Activated naive CD8-positive, alpha-beta T cell treated with anti-CD3 and anti-CD28 coated beads, Interleukin-2, amount 10 ng/mL, durations not matched to agents 7 days and 5 days (primary cell): Measurements from ENCODE around the gene LCE1A. TPM values are rescaled to one million over a fixed set of nuclear protein-coding genes. Genes with fewer than 3 reads are reported as not detected.

Experiments
- ATAC-seq: fragments of 150-1000 bp; cut with Tn5 transposase; one replicate; pipeline ENCODE4 v1.10.0; 2021; ENCODE audit warnings: low read depth, moderate library complexity
- POLR2A ChIA-PET: fragments of 350-600 bp; sonication (Branson Sonifier 250); formaldehyde crosslinking; loops from one replicate; lab custom pipeline; 2021; ENCODE audit warnings: antibody characterized with exemption; lab: Charles Lee
- DNase-seq: peaks from one replicate; pipeline ENCODE4 v3.0.0; 2021
- H3K27ac Mint-ChIP-seq: one replicate; pipeline ENCODE4 v1.8.0; 2022; ENCODE audit warnings: mild to moderate bottlenecking, mixed read lengths
- H3K27me3 Mint-ChIP-seq: one replicate; pipeline ENCODE4 v1.8.0; 2022; ENCODE audit warnings: mild to moderate bottlenecking, moderate library complexity, mixed read lengths
- H3K36me3 Mint-ChIP-seq: one replicate; pipeline ENCODE4 v1.8.0; 2021; ENCODE audit warnings: mild to moderate bottlenecking, mixed read lengths
- H3K4me1 Mint-ChIP-seq: one replicate; pipeline ENCODE4 v1.8.0; 2021; ENCODE audit warnings: mixed read lengths
- H3K4me3 Mint-ChIP-seq: one replicate; pipeline ENCODE4 v1.8.0; 2022; ENCODE audit warnings: mild to moderate bottlenecking, moderate library complexity, mixed read lengths
- H3K9me3 Mint-ChIP-seq: one replicate; pipeline ENCODE4 v1.8.0; 2021; ENCODE audit warnings: mixed read lengths
- total RNA-seq, 2 experiments: library from RNA; stranded (reverse); gene quantifications; one replicate each; pipeline ENCODE4 v1.2.3, GENCODE V29; 2021

Gene LCE1A
- total RNA-seq, 2 experiments from 2014 or later, result not detected

DNA sequence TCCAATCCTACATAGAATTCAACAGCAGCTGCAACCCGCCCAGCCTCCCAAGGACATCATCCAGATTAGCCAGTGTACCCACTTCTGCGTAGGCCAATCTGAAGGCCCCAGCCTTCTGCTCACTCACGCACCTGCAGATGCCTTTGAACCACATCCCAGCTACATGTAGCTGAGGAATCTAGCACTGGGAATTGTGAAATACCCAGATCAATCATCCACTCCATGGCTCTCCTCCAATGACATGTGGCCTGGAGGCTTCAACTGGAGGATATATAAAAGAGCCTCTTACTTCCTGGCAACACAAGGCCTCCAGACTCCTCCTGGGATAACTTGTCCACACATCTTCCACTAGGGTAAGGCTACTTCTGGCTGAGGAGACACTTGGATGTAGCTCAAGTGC lies 15.3 kb downstream of the LCE1A start, which contains the start of gene LCE6A:
Gene LCE6A, plus strand, starts transcription at position 301 of the 400 bp plus-strand sequence. CDS start 665 bp downstream, outside the sequence.
- Mint-ChIP-seq H3K9me3 (no peaks in the 10 kb centered on the region), H3K27ac (no peak within 1 kb of the TSS), H3K4me1 (no peaks in the 10 kb centered on the region), H3K36me3 (no peaks in the 10 kb centered on the region), H3K4me3 (no peak within 1 kb of the TSS), H3K27me3 (peaks cover 3% of the 10 kb centered on the region)
- POLR2A ChIA-PET, result no interaction called here
- ATAC-seq (no peak), DNase-seq (no peak)

- Mint-ChIP-seq H3K4me3 (no peak overlapping the region), H3K4me1 (no peaks in the 10 kb centered on the region), H3K27ac (no peak overlapping the region), H3K27me3 (peaks cover 4% of the 10 kb centered on the region), H3K9me3 (no peaks in the 10 kb centered on the region), H3K36me3 (no peaks in the 10 kb centered on the region)
- ATAC-seq (no peak), DNase-seq (no peak)
- POLR2A ChIA-PET, result no interaction called here
Measured at GRCh38 chr1:152855661-152856060, 28.4 kb downstream of the LCE1A start.

- H3K9me3 Mint-ChIP-seq, result no peaks in the 10 kb centered on the region
- no peaks in the 10 kb centered on the region for H3K4me1 Mint-ChIP-seq
- no peak overlapping the region for H3K27ac Mint-ChIP-seq
- DNase-seq, result no peak
- peaks cover 13% of the 10 kb centered on the region for H3K27me3 Mint-ChIP-seq
- POLR2A ChIA-PET, result no interaction called here
- H3K4me3 Mint-ChIP-seq, result no peak overlapping the region
- ATAC-seq, result no peak
- H3K36me3 Mint-ChIP-seq, result no peaks in the 10 kb centered on the region
Measured at GRCh38 chr1:152858062-152858461, 30.8 kb downstream of the LCE1A start.

DNA sequence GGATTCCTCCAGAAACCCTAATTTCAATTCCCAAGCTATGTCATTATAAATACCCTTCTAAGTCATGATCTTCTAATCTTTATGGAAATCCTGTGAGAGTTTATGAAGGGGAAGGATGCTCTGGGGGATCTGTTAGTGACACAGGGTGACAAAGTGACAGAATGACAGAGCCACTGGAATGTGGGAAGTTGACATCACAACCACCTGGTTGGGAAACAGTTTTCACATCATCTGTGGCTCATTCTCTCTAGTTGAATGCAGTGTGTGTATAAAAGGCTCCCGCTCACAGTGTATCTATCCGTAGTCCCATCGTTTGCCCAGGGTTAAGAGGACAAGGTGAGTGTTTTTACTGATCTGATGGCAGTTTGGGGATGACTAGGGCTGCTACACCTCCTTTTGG lies 32.4 kb downstream of the LCE1A start, which contains the start of gene LCE7A:
Gene LCE7A, plus strand, starts transcription at position 301 of the 400 bp plus-strand sequence. CDS start 702 bp downstream, outside the sequence.
- H3K27me3 Mint-ChIP-seq, result peaks cover 13% of the 10 kb centered on the region
- H3K4me3 Mint-ChIP-seq, result no peak within 1 kb of the TSS
- no peaks in the 10 kb centered on the region for H3K9me3 Mint-ChIP-seq
- no peaks in the 10 kb centered on the region for H3K4me1 Mint-ChIP-seq
- no peak within 1 kb of the TSS for H3K27ac Mint-ChIP-seq
- no peaks in the 10 kb centered on the region for H3K36me3 Mint-ChIP-seq
- no peak for DNase-seq
- POLR2A ChIA-PET, result no interaction called here
- no peak for ATAC-seq

DNA sequence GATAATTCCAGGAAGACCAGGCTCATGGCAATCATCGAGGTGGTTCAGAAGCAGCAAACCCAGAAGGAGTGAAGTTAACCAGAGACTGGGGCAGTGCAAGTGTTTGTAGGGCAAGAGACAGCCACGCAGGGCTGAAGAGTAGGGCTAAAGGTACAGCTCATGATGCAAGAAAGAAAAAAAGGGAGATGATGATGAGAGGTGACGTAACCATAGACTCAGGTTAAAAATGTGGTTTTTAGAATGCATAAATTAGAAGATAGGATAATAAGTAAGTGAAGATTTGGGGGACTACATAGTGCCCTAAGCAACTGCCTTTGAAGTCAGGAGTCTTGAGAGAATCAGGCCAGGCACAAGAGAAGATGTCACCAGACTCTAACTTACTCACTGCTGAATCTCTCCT lies 32.9 kb downstream of the LCE1A start:
- Mint-ChIP-seq H3K9me3 (no peaks in the 10 kb centered on the region), H3K27ac (no peak overlapping the region), H3K36me3 (no peaks in the 10 kb centered on the region), H3K27me3 (peaks cover 13% of the 10 kb centered on the region), H3K4me3 (no peak overlapping the region), H3K4me1 (no peaks in the 10 kb centered on the region)
- no peak for DNase-seq
- POLR2A ChIA-PET, result no interaction called here
- no peak for ATAC-seq

DNA sequence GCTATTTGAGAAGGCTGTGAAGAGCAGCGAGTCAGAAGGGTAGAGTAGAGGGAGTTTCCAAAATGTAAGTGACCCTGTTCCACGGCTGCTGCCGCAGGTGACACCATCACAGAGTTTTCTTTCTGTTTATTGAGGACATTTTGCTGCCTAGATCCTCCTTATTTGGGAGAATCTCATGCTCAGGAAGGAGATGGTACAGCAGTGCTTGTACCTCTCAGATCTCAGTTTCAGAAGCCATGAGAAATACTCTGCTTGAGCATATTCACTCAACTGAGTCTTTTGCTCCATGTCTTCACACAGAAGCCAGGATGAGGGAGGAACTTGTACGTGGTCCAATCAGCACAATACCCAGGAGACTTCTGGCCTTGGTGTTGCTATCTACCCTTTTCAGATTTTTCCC lies 34.1 kb downstream of the LCE1A start:
- no peak overlapping the region for H3K27ac Mint-ChIP-seq
- POLR2A ChIA-PET, result no interaction called here
- ATAC-seq (no peak), DNase-seq (no peak)
- no peak overlapping the region for H3K4me3 Mint-ChIP-seq
- no peaks in the 10 kb centered on the region for H3K4me1 Mint-ChIP-seq
- H3K27me3 Mint-ChIP-seq, result peaks cover 13% of the 10 kb centered on the region
- H3K9me3 Mint-ChIP-seq, result no peaks in the 10 kb centered on the region
- H3K36me3 Mint-ChIP-seq, result no peaks in the 10 kb centered on the region

DNA sequence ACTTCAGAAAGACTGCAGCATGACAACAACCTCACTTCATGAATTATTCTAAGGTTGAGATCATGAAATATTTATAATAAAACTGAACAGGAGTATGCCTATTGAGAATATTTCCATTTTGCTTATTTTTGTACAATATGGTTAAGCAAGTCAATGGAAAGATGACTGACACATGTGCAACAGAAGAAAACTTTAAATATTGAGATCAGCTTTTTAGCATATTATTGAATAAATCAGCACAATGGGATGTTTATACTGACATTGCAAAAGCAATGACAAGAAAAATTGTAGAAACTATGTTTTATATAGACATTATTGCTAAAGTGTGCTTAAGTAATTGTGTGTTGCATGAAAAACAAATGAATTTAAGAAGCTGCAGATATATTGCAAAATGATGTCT lies 37.2 kb downstream of the LCE1A start:
- H3K27ac Mint-ChIP-seq, result no peak overlapping the region
- POLR2A ChIA-PET, result no interaction called here
- no peaks in the 10 kb centered on the region for H3K36me3 Mint-ChIP-seq
- H3K4me1 Mint-ChIP-seq, result no peaks in the 10 kb centered on the region
- H3K4me3 Mint-ChIP-seq, result no peak overlapping the region
- H3K9me3 Mint-ChIP-seq, result no peaks in the 10 kb centered on the region
- DNase-seq (no peak), ATAC-seq (no peak)
- H3K27me3 Mint-ChIP-seq, result peaks cover 13% of the 10 kb centered on the region

- Mint-ChIP-seq H3K4me1 (no peaks in the 10 kb centered on the region), H3K27me3 (peaks cover 5% of the 10 kb centered on the region), H3K36me3 (no peaks in the 10 kb centered on the region), H3K9me3 (no peaks in the 10 kb centered on the region), H3K27ac (no peak overlapping the region), H3K4me3 (no peak overlapping the region)
- POLR2A ChIA-PET, result no interaction called here
- no peak for ATAC-seq
- DNase-seq, result no peak
Measured at GRCh38 chr1:152866321-152866720, 39.0 kb downstream of the LCE1A start.

- Mint-ChIP-seq H3K27me3 (peaks cover 3% of the 10 kb centered on the region), H3K36me3 (no peaks in the 10 kb centered on the region), H3K4me1 (no peaks in the 10 kb centered on the region), H3K4me3 (no peak overlapping the region), H3K27ac (no peak overlapping the region), H3K9me3 (no peaks in the 10 kb centered on the region)
- POLR2A ChIA-PET, result no interaction called here
- DNase-seq (peak; percentile 38), ATAC-seq (peak; percentile 61)
Measured at GRCh38 chr1:152869808-152870419, 42.6 kb downstream of the LCE1A start.

DNA sequence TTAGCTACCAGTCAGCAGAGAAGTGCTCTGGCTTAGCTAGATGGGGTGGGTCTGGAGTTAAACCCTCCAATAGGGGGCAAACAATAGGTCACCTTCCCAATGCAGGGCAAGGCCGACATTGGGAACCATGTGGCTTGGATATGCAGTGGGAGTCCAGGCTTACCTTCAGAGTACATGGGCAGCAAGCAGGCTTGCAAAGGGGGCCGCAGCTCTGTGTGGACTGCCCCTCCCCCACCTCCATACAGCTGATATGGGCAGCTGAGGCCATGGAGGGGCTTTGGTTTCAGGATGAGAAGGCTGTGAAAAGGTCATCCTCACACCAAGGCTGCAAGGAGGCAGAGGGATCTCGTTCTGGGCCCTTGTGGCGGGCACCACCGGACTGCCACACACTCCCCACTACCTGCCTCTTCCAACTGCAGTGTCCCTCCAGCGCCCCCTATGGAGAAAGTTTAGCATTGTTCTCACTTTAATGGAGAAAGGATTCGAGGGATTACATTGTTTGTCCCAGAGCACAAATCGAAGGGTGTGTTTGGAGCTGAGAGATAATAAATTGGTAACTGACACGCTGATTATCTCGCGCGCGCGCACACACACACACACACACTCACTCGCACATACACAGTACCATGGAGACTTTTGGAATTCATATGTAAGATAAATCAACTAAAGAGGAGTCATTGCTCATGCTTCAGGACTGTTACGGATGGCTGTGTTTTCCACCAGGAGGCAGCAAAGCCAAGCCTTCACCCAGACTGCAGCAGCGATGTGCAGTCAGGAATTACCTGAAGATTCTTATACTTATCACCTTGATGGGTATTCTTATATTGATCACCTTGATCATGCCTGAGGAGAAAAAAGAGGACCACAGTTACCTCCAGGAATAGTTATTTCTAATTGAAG lies 43.8 kb downstream of the LCE1A start:
- peaks cover 3% of the 10 kb centered on the region for H3K27me3 Mint-ChIP-seq
- H3K9me3 Mint-ChIP-seq, result no peaks in the 10 kb centered on the region
- no peaks in the 10 kb centered on the region for H3K4me1 Mint-ChIP-seq
- ATAC-seq (no peak), DNase-seq (no peak)
- no peak overlapping the region for H3K27ac Mint-ChIP-seq
- POLR2A ChIA-PET, result no interaction called here
- no peaks in the 10 kb centered on the region for H3K36me3 Mint-ChIP-seq
- no peak overlapping the region for H3K4me3 Mint-ChIP-seq

- Mint-ChIP-seq H3K4me3 (no peak overlapping the region), H3K36me3 (no peaks in the 10 kb centered on the region), H3K27me3 (peaks cover 3% of the 10 kb centered on the region), H3K27ac (no peak overlapping the region), H3K9me3 (no peaks in the 10 kb centered on the region), H3K4me1 (no peaks in the 10 kb centered on the region)
- POLR2A ChIA-PET, result no interaction called here
- DNase-seq (no peak), ATAC-seq (no peak)
Measured at GRCh38 chr1:152871731-152872126, 44.5 kb downstream of the LCE1A start.

DNA sequence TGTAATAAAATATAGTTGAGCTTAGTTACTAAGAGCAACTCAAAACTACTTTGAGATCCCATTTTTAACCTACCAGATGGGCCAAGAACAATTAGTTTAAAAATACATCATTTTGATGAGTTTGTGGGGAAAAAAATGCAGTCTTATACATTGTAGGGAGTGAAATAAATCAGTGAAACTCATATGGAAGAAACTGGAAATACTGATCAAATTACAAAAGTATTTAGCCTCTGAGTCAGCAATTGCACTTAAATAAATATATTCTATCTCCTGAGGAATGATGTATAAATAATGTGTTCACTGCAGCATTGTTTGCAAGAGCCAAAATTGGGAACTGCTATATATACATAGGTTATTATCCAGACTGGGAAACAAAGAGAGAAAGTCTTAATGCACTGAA lies 46.2 kb downstream of the LCE1A start:
- peaks cover 3% of the 10 kb centered on the region for H3K27me3 Mint-ChIP-seq
- H3K9me3 Mint-ChIP-seq, result no peaks in the 10 kb centered on the region
- H3K4me3 Mint-ChIP-seq, result no peak overlapping the region
- POLR2A ChIA-PET, result no interaction called here
- no peak overlapping the region for H3K27ac Mint-ChIP-seq
- no peaks in the 10 kb centered on the region for H3K4me1 Mint-ChIP-seq
- no peak for ATAC-seq
- DNase-seq, result no peak
- no peaks in the 10 kb centered on the region for H3K36me3 Mint-ChIP-seq

DNA sequence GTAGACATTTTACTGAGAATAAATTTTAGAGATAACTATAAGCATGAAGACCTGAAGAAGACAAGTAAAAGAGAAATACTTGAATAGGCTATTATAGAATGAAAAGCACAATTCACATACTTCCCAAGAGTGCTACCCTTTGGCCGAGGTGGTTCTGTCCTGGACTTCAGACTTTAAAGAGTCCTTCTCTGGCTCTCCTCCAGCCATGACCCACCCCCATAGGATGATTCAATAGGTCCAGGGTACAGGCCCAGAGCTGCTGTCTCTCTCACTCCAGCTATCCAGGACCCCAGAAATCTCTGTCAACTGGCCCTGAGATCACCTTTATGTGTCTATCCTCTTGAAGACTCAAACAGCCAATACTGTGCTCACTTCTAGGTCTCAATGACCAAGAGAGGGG lies 49.6 kb downstream of the LCE1A start:
- Mint-ChIP-seq H3K27me3 (peaks cover 3% of the 10 kb centered on the region), H3K4me1 (no peaks in the 10 kb centered on the region), H3K36me3 (no peaks in the 10 kb centered on the region), H3K27ac (no peak overlapping the region), H3K4me3 (no peak overlapping the region), H3K9me3 (no peaks in the 10 kb centered on the region)
- POLR2A ChIA-PET, result no interaction called here
- ATAC-seq (no peak), DNase-seq (no peak)
